Right lobe of liver (tissue), 6 donors: ENCODE measurements around the gene MB21D2. TPM values are rescaled to one million over a fixed set of nuclear protein-coding genes. Genes with fewer than 3 reads are reported as not detected.

Experiments
- ATAC-seq, 4 donors: fragments of 200-7000 bp; cut with Tn5 transposase; one replicate each; pipeline ENCODE4 v1.9.1; 2020; ENCODE audit warnings: mild to moderate bottlenecking in 4 of 4, moderate library complexity in 4 of 4
- DNase-seq, 3 donors: peaks; one replicate each; pipeline ENCODE4 v3.0.0-alpha.2; 2020
- H3K27ac ChIP-seq, 3 donors: fragments of 200-600 bp; one replicate each; pipeline ENCODE4 v1.8.0; 2022
- H3K27me3 ChIP-seq, 2 donors: fragments of 200-600 bp; one replicate each; pipeline ENCODE4 v1.8.0; 2022
- H3K36me3 ChIP-seq, 4 donors: fragments of 200-600 bp; sonication (generic) in 1 of 4; one replicate each; pipeline versions ENCODE4 v1.5.1 to v1.8.0; 2017 to 2022; ENCODE audit warnings: control low read depth in 1 of 4
- H3K4me1 ChIP-seq, 4 donors: fragments of 200-600 bp; sonication (generic) in 1 of 4; one replicate each; pipeline versions ENCODE4 v1.5.1 to v1.8.0; 2017 to 2022; ENCODE audit warnings: control low read depth in 1 of 4
- H3K4me3 ChIP-seq, 3 donors: fragments of 200-600 bp; one replicate each; pipeline ENCODE4 v1.8.0; 2022
- H3K9me3 ChIP-seq, 4 donors: fragments of 200-600 bp; sonication (generic) in 1 of 4; one replicate each; pipeline versions ENCODE4 v1.5.1 to v1.8.0; 2017 to 2022; ENCODE audit warnings: control low read depth in 1 of 4
- CTCF ChIP-seq, 4 donors: fragments of 200-600 bp in 3 of 4; fragments of 450-650 bp in 1 of 4; IDR thresholded peaks; one replicate each; pipeline versions ENCODE4 v1.5.1 to v1.8.0; 2016 to 2022; ENCODE audit warnings: antibody characterized with exemption in 4 of 4, mild to moderate bottlenecking in 2 of 4
- POLR2A ChIP-seq: fragments of 450-650 bp; IDR thresholded peaks from one replicate; pipeline ENCODE4 v1.6.1; 2017; ENCODE audit warnings: antibody characterized with exemption, mild to moderate bottlenecking
- WGBS: methylation state at CpG from one replicate; pipeline ENCODE4 v1.1.6; 2018; ENCODE audit warnings: low coverage, low lambda C conversion rate; ENCODE audit not compliant: insufficient coverage; ENCODE audit errors: missing lambda C conversion rate; 5-methylcytosine and 5-hydroxymethylcytosine counted together
- intact Hi-C, 2 donors: fragments of 100-400 bp; cut with DNase I; formaldehyde crosslinking; loops; one replicate each; pipeline versions ENCODE4 v1.11.2 to v1.14.1; 2022
- total RNA-seq, 6 experiments: library from RNA; depleted of rRNA in 2 of 6; stranded (reverse); fragments of >200 nt in 2 of 6; fragmentation: NEBNext Ultra II Directional in 3 of 6; extraction: Animal tissue kit (Norgen Biotek cat#: 25700) in 3 of 6; gene quantifications; one replicate each; pipeline versions ENCODE4 v1.1.0 to v1.2.4, GENCODE V29; 2016 to 2023
- donor health status: DM: no; HTN: yes; CAD: no.
- donor health status: DM: no; HTN: no; CAD: no.
- donor health status: DM: no; HTN: no; CAD: no.
- donor health status: DM: no; HTN: yes; CAD: no.
- donor health status: DM: no; HTN: yes; CAD: no.

MB21D2 gene
- total RNA-seq, 6 experiments from 2014 or later: 0.15 to 0.86 (median 0.31) TPM; not detected in 1

- intact Hi-C loops: no loop called here
- Histone ChIP-seq H3K27ac (peak overlapping the region in 1 of 3 donors; percentile 64), H3K4me1 (no peaks in the 10 kb centered on the region), H3K4me3 (no peak overlapping the region), H3K36me3 (no peaks in the 10 kb centered on the region), H3K9me3 (no peaks in the 10 kb centered on the region), H3K27me3 (no peaks in the 10 kb centered on the region)
- WGBS: 9% methylated on average over 6 of the region's 6 CpGs
- ATAC-seq (peak; percentile 75 to 94 (median 86)), DNase-seq (no peak)
- TF ChIP-seq POLR2A (no peak), CTCF (IDR thresholded peaks at IDR 0.05) (no peak)
Observed at GRCh38 chr3:192957441-192958021, 39.9 kb upstream of the MB21D2 start.

- no peak overlapping the region for H3K4me3 ChIP-seq
- no peaks in the 10 kb centered on the region for H3K27me3 ChIP-seq
- no peak for TF ChIP-seq CTCF (IDR thresholded peaks at IDR 0.05)
- TF ChIP-seq POLR2A: no peak
- ATAC-seq: no peak
- no peak overlapping the region for H3K27ac ChIP-seq
- no peaks in the 10 kb centered on the region for H3K9me3 ChIP-seq
- intact Hi-C loops: no loop called here
- H3K36me3 ChIP-seq: no peaks in the 10 kb centered on the region
- no peak for DNase-seq
- no peaks in the 10 kb centered on the region for H3K4me1 ChIP-seq
- 83% methylated on average over 5 of the region's 5 CpGs for WGBS
Observed at GRCh38 chr3:192953926-192954325, 36.3 kb upstream of the MB21D2 start.

- no peak for ATAC-seq
- intact Hi-C loops: no loop called here
- H3K4me3 ChIP-seq: no peak overlapping the region
- H3K9me3 ChIP-seq: no peaks in the 10 kb centered on the region
- no peaks in the 10 kb centered on the region for H3K36me3 ChIP-seq
- no peak overlapping the region for H3K27ac ChIP-seq
- 53% methylated on average over 1 of the region's 1 CpG for WGBS
- no peaks in the 10 kb centered on the region for H3K27me3 ChIP-seq
- no peak for DNase-seq
- TF ChIP-seq CTCF (IDR thresholded peaks at IDR 0.05): no peak
- no peak for TF ChIP-seq POLR2A
- H3K4me1 ChIP-seq: no peaks in the 10 kb centered on the region
Observed at GRCh38 chr3:192947421-192947820, 29.8 kb upstream of the MB21D2 start.

DNA sequence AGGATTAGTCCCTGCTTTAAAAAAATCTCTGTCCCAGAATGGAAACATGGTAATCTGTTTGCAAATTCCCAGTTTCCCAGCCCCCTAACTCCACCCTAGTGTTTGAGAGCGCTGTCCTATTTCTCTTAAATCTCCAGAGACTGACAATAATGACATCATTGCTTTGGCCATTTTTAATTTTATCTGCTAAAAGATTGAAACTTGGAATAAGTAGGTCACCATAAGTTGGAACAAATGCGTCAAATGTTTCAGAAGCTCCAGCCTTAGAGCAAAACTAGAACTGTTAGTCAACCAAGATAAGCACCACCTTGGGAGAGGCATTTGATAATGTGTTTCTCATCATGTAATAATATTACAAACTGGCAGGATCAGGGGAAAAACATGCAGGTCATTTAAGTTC lies 25.7 kb upstream of the MB21D2 start:
- Histone ChIP-seq H3K27ac (no peak overlapping the region), H3K27me3 (no peaks in the 10 kb centered on the region), H3K36me3 (no peaks in the 10 kb centered on the region), H3K4me3 (no peak overlapping the region), H3K9me3 (no peaks in the 10 kb centered on the region), H3K4me1 (no peaks in the 10 kb centered on the region)
- no peak for DNase-seq
- intact Hi-C loops: no loop called here
- ATAC-seq: no peak
- TF ChIP-seq POLR2A: no peak
- TF ChIP-seq CTCF (IDR thresholded peaks at IDR 0.05): no peak
- 82% methylated on average over 2 of the region's 2 CpGs for WGBS

GRCh38 chr3:192942625-192943024 lies 25.0 kb upstream of the MB21D2 start:
- TF ChIP-seq CTCF (IDR thresholded peaks at IDR 0.05): no peak
- TF ChIP-seq POLR2A: no peak
- Histone ChIP-seq H3K27me3 (no peaks in the 10 kb centered on the region), H3K9me3 (no peaks in the 10 kb centered on the region), H3K4me3 (no peak overlapping the region), H3K27ac (no peak overlapping the region), H3K4me1 (no peaks in the 10 kb centered on the region), H3K36me3 (no peaks in the 10 kb centered on the region)
- intact Hi-C loops: no loop called here
- no peak for DNase-seq
- ATAC-seq: no peak
- 42% methylated on average over 2 of the region's 2 CpGs for WGBS
